Smooth muscle cell of the pulmonary artery (primary cell): ENCODE measurements around the gene ANO1. TPM values are rescaled to one million over a fixed set of nuclear protein-coding genes. Genes with fewer than 3 reads are reported as not detected.

ENCODE experiments used
- total RNA-seq: library from RNA; depleted of rRNA; stranded (reverse); fragments of >200 nt; gene quantifications from 2 replicates; pipeline ENCODE4 v1.2.3, GENCODE V29; 2014

Gene ANO1
- 3.8 and 11.7 TPM in 2 replicates for total RNA-seq

GRCh38 chr11:70078095-70078780, at the start of gene ANO1:
Gene ANO1, plus strand, starts transcription at chr11:70078317. Its CDS starts 290 bp downstream, at chr11:70078607.

GRCh38 chr11:70202920-70203750, 125.0 kb downstream of the ANO1 start, which contains the start of gene FADD:
Gene FADD, plus strand, starts transcription at chr11:70203296. Its CDS starts 164 bp downstream, at chr11:70203460.

Other genes starting within 250 kb of the ANO1 start
- gene FADD, start 125.0 kb downstream of the ANO1 start, total RNA-seq: 31.2 and 34.0 TPM in 2 replicates
- gene PPFIA1, start 192.4 kb downstream of the ANO1 start, total RNA-seq: 46.3 and 47.7 TPM in 2 replicates